Coronary artery (tissue), 2 donors: ENCODE data around the gene KCNA5.

ENCODE experiments used
- DNase-seq: peaks from one replicate; pipeline ENCODE4 v3.0.0-alpha.2; 2017; ENCODE audit warnings: low spot score
- H3K27ac ChIP-seq, 2 donors: fragments of 200-600 bp; sonication (generic); one replicate each; pipeline ENCODE4 v1.5.1; 2016 to 2019
- H3K4me3 ChIP-seq: fragments of 200-600 bp; sonication (generic); 2 replicates; pipeline ENCODE4 v1.5.1; 2016; ENCODE audit warnings: mild to moderate bottlenecking, moderate library complexity
- TF ChIP-seq, protein P1 (sequence below): fragments of 200-600 bp; sonication (generic); IDR thresholded peaks from one replicate; pipeline ENCODE4 v1.5.1; 2019; ENCODE audit warnings: antibody characterized with exemption

The KCNA5 gene

GRCh38 chr12:5044420-5045295 lies 979 bp downstream of the KCNA5 start:
- no peak for DNase-seq
- TF ChIP-seq, protein P1, sequence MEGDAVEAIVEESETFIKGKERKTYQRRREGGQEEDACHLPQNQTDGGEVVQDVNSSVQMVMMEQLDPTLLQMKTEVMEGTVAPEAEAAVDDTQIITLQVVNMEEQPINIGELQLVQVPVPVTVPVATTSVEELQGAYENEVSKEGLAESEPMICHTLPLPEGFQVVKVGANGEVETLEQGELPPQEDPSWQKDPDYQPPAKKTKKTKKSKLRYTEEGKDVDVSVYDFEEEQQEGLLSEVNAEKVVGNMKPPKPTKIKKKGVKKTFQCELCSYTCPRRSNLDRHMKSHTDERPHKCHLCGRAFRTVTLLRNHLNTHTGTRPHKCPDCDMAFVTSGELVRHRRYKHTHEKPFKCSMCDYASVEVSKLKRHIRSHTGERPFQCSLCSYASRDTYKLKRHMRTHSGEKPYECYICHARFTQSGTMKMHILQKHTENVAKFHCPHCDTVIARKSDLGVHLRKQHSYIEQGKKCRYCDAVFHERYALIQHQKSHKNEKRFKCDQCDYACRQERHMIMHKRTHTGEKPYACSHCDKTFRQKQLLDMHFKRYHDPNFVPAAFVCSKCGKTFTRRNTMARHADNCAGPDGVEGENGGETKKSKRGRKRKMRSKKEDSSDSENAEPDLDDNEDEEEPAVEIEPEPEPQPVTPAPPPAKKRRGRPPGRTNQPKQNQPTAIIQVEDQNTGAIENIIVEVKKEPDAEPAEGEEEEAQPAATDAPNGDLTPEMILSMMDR = no peak
- Histone ChIP-seq H3K27ac (peak overlapping the region; percentile 92 to 96), H3K4me3 (peak overlapping the region; percentile 76)

DNA sequence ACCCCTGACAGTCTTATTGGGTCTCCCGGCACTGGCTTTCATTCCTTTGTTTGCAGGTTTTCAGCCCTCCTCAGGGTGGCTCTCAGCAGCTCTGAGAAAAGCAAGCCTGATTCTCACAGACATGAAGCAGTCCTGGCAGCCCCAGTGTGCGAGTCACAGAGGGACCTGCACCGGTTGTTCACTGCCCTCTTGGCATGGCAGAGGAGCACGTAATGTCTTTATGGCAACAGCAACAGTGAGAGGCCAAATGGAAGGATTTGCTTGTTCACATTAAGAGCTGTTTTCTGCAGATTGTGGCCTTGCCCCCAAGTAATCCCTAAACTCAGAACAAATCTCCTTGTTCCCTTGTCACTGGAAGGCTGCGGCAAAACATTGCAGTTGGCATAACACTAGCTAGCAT lies 3.4 kb downstream of the KCNA5 start:
- DNase-seq = peak; percentile 91
- H3K27ac ChIP-seq = peak overlapping the region; percentile 92 to 96
- TF ChIP-seq, protein P1 = no peak
- peak overlapping the region; percentile 76 for H3K4me3 ChIP-seq

DNA sequence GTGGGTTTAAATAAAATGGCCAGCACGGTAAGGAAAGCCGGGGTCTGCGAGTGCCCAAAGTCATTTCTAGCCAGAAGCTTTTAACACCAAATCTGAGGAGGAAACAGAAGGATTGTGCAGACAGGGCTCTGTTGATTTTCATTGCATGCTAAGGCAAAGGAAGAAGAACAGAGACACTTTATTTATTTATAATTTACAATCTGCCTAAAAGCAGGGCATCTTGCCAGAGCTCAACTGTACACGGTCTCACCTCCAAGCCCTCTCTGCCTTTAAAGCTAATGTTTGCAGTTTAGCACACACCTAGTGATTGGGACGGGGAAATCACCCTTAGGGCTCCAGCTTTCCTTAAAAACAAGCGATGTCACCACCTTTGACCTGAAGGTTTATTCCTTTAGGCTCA lies 4.0 kb downstream of the KCNA5 start:
- DNase-seq = no peak
- TF ChIP-seq, protein P1 = no peak
- Histone ChIP-seq H3K27ac (peak overlapping the region; percentile 92 to 96), H3K4me3 (peak overlapping the region; percentile 76)

DNA sequence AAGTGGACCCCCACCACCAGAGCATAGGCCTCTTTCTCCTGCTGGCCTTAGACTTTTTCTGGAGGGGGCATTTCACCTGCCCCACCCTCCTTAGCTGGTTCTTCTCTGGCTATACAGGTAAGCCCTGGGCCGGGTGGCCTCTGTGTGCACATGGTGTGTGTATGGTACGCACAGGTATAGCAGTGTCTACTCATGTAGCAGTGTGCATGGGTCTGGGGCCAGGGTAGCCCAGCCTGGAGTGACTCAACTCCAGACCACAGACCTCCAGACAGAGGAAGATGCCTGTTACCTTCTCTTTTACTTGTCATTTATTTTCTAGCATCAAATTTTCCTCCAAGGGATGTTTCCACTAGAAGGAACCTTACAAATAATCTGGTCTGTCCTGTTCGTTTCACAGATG lies 6.9 kb downstream of the KCNA5 start:
- TF ChIP-seq, protein P1 = no peak
- no peak for DNase-seq

DNA sequence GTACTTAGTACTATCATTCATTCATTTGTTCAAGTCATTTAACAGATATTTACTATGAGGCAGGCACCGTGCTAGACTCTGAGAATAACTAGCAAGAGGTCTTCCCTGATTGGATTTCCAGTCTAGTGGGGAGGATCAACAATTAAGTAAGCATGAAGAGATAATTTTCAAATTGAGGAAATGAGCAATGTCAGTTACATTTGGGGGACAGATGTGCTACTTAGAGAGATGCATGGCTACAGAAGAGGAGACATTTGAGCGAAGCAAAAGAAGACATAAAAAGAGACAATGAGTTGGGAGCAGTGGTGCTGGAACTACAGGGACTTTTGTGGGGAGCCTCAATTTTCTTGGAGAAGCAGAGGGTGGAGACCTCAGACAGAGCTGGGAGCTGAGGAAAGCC lies 7.7 kb downstream of the KCNA5 start:
- H3K27ac ChIP-seq = peak overlapping the region in 1 of 2 donors; percentile 75
- H3K4me3 ChIP-seq = no peak overlapping the region
- TF ChIP-seq, protein P1 = no peak
- DNase-seq = no peak

More for the DNA sequence above, 6.9 kb downstream of the KCNA5 start:
- peak overlapping the region in 1 of 2 donors; percentile 75 for H3K27ac ChIP-seq
- no peak overlapping the region for H3K4me3 ChIP-seq

- TF ChIP-seq, protein P1 = no peak
- H3K4me3 ChIP-seq = no peak overlapping the region
- no peak for DNase-seq
- H3K27ac ChIP-seq = peak overlapping the region in 1 of 2 donors; percentile 54
These were observed 8.2 kb downstream of the KCNA5 start for GRCh38 chr12:5051913-5052312.

DNA sequence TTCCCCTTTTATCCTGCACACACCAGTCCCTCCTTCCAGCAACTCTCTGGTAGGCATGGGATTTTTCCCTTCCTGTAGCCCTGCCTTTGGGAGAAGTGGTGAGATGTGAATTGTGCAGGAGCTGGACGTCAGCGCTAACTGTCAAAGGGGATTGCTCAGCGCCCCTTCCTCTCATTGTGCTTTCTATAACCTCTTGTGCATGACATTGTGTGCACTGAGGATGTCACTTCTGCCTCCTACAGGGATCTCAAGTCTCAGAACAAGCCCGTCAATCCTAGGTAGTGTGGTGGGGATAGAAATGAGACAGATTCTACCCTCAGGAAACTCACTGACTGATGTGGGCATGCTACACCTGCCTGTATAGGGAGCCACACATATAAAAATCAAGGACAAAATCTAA lies 8.7 kb downstream of the KCNA5 start:
- H3K27ac ChIP-seq = peak overlapping the region in 1 of 2 donors; percentile 54

More for the DNA sequence above, 8.7 kb downstream of the KCNA5 start:
- no peak for DNase-seq
- H3K4me3 ChIP-seq = no peak overlapping the region
- TF ChIP-seq, protein P1 = no peak
